A673 (cell line): Measurements from ENCODE around the gene SELENOI. TPM values are rescaled to one million over a fixed set of nuclear protein-coding genes. Genes with fewer than 3 reads are reported as not detected.

Experiments
- Bru-seq: library from RNA; stranded (reverse); fragments of 400-500 nt; gene quantifications from one replicate; lab custom pipeline; 2021; lab: Mats Ljungman, UMichigan
- BruChase-seq, 2 experiments: library from RNA; stranded (reverse); fragments of 400-500 nt; gene quantifications; one replicate each; lab custom pipeline; 2021; lab: Mats Ljungman, UMichigan
- BruUV-seq: library from RNA; stranded (reverse); fragments of 400-500 nt; replicated peaks from 2 replicates; lab custom pipeline; 2021; lab: Mats Ljungman, UMichigan
- CTCF ChIA-PET: fragments of 300-600 bp; sonication (Branson Sonifier 250); formaldehyde crosslinking; loops from one replicate; lab custom pipeline; 2022; ENCODE audit warnings: antibody characterized with exemption; lab: Charles Lee
- POLR2A ChIA-PET: fragments of 300-600 bp; sonication (Branson Sonifier 250); formaldehyde crosslinking; loops from one replicate; lab custom pipeline; 2022; ENCODE audit warnings: antibody characterized with exemption; ENCODE audit not compliant: low non-redundant PET; lab: Charles Lee
- DNase-seq: peaks from one replicate; pipeline ENCODE4 v3.0.0-alpha.2; 2015; ENCODE audit warnings: low spot score
- H3K27ac ChIP-seq: fragments of 200-600 bp; sonication (generic); 2 replicates; pipeline ENCODE4 v1.5.1; 2016; ENCODE audit warnings: mixed run types, low read depth, mild to moderate bottlenecking, mixed read lengths, antibody characterized with exemption, low read length; ENCODE audit not compliant: poor library complexity, severe bottlenecking
- H3K27me3 ChIP-seq: fragments of 200-600 bp; sonication (generic); replicated peaks from 2 replicates; pipeline ENCODE4 v1.6.1; 2017; ENCODE audit warnings: mixed run types, low read depth, mild to moderate bottlenecking, mixed read lengths, antibody characterized with exemption, low read length; ENCODE audit not compliant: insufficient read depth, poor library complexity
- H3K36me3 ChIP-seq: fragments of 200-600 bp; sonication (generic); 2 replicates; pipeline ENCODE4 v1.6.1; 2016; ENCODE audit warnings: mixed run types, mild to moderate bottlenecking, mixed read lengths, antibody characterized with exemption, low read length; ENCODE audit not compliant: insufficient read depth, poor library complexity, severe bottlenecking
- H3K4me1 ChIP-seq: fragments of 200-600 bp; sonication (generic); 2 replicates; pipeline ENCODE4 v1.6.1; 2017; ENCODE audit warnings: mixed run types, mild to moderate bottlenecking, mixed read lengths, antibody characterized with exemption, low read length; ENCODE audit not compliant: insufficient read depth, poor library complexity, severe bottlenecking
- H3K4me3 ChIP-seq: fragments of 200-600 bp; sonication (generic); 2 replicates; pipeline ENCODE4 v1.5.1; 2016; ENCODE audit warnings: low read depth, mixed run types, mild to moderate bottlenecking, mixed read lengths, low read length; ENCODE audit not compliant: poor library complexity, severe bottlenecking
- H3K9me3 ChIP-seq: fragments of 200-600 bp; sonication (generic); 2 replicates; pipeline ENCODE4 v1.6.1; 2016; ENCODE audit warnings: mixed run types, low read depth, mild to moderate bottlenecking, mixed read lengths, antibody characterized with exemption, low read length; ENCODE audit not compliant: poor library complexity, severe bottlenecking
- EZH2 ChIP-seq: fragments of 200-600 bp; sonication (generic); IDR thresholded peaks from 2 replicates; pipeline ENCODE4 v1.6.1; 2017; ENCODE audit warnings: borderline replicate concordance, low read depth, mild to moderate bottlenecking, mixed read lengths, antibody characterized with exemption, low read length; ENCODE audit not compliant: poor library complexity, severe bottlenecking
- intact Hi-C: fragments of 100-400 bp; cut with micrococcal nuclease; formaldehyde crosslinking; loops from one replicate; pipeline ENCODE4 v1.10.0; 2022; ENCODE audit not compliant: unreplicated experiment
- long read RNA-seq: library from polyadenylated mRNA; stranded (forward); transcript quantifications from one replicate; pipeline ENCODE4 v2.0.0, GENCODE V29; 2022
- total RNA-seq: library from RNA; stranded (reverse); gene quantifications from 2 replicates; pipeline ENCODE4 v1.2.3, GENCODE V29; 2021
- TF ChIP-seq, protein P1 (sequence below): fragments of 300-800, 200-600 bp; sonication (generic); conservative IDR thresholded peaks from 2 replicates; pipeline ENCODE4 v1.5.1; 2017; ENCODE audit warnings: low read depth, mild to moderate bottlenecking, antibody characterized with exemption, low read length, moderate library complexity, mixed read lengths

Gene SELENOI, protein sequence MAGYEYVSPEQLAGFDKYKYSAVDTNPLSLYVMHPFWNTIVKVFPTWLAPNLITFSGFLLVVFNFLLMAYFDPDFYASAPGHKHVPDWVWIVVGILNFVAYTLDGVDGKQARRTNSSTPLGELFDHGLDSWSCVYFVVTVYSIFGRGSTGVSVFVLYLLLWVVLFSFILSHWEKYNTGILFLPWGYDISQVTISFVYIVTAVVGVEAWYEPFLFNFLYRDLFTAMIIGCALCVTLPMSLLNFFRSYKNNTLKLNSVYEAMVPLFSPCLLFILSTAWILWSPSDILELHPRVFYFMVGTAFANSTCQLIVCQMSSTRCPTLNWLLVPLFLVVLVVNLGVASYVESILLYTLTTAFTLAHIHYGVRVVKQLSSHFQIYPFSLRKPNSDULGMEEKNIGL
- total RNA-seq = 48.5 and 62.7 TPM in 2 replicates
- Bru-seq, nascent RNA = percentile 91 among the genes with signal in this experiment
- BruChase-seq, experiment 1, labeled RNA remaining after a 2-hour chase = percentile 97 among the genes with signal in this experiment
- percentile 97 among the genes with signal in this experiment for BruChase-seq, experiment 2, labeled RNA remaining after a 6-hour chase
- long read RNA-seq, full-length matches to known transcripts = 8 of 22 reads
- long read RNA-seq, partial matches to known transcripts = 2 of 22 reads
- long read RNA-seq, other reads (novel, unspliced or antisense) = 12 of 22 reads

DNA sequence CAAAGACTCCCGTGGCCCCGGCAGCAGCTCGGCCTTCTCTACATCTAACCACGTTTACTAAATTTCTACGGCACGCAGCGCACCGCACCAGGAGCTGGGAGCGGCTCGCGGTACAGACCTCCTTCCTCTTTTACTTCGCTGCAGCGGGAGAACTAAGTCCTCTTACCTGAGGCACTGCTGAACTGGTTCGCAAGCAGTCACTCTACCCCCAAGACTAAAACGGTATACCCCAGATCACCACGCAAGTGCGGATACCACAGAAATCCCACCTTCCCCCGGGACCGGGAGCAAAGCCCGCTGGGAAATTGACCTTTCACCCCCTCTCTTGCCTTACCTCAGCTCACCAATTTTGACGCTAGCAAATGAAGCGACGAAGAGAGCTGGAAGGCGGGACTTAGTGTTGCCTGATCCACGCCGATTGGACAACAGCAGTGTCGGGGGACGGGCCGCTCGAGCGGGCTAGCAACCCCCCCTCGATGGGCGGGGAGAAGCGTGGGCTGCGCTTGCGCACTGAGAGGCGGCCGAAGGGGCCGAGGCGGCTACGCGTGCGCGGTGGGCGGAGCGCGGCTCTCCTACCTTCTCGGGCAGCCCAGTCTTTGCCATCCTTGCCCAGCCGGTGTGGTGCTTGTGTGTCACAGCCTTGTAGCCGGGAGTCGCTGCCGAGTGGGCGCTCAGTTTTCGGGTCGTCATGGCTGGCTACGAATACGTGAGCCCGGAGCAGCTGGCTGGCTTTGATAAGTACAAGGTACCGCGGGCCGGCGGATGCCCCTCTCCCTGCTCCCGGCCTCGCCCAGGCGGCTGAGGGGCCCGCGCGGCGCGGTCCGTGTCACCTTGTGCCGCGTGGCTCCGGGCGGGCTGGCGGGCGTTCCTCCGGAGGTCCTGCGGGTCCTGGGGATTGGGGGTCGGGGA lies at the start of gene SELENOI:
TSS of gene SELENOI (plus strand) at position 599 of the 909 bp plus-strand sequence. CDS start at position 689, 90 bp downstream.
- ChIA-PET POLR2A (interaction anchor here (0.6 kb wide), 1 partner anchor 706 kb away, joined by 8 read pairs; no protein-coding TSS in a partner anchor), CTCF (no interaction called here)
- BruUV-seq = no TSS peak
- intact Hi-C loops = no loop called here
- Histone ChIP-seq H3K9me3 (no peaks in the 10 kb centered on the region), H3K4me3 (peak within 1 kb of the TSS; percentile 78), H3K27me3 (no peaks in the 10 kb centered on the region), H3K4me1 (peaks cover 33% of the 10 kb centered on the region), H3K27ac (peak within 1 kb of the TSS; percentile 84), H3K36me3 (no peaks in the 10 kb centered on the region)
- DNase-seq = peak; percentile 99
- no peak for TF ChIP-seq EZH2
- TF ChIP-seq, protein P1, sequence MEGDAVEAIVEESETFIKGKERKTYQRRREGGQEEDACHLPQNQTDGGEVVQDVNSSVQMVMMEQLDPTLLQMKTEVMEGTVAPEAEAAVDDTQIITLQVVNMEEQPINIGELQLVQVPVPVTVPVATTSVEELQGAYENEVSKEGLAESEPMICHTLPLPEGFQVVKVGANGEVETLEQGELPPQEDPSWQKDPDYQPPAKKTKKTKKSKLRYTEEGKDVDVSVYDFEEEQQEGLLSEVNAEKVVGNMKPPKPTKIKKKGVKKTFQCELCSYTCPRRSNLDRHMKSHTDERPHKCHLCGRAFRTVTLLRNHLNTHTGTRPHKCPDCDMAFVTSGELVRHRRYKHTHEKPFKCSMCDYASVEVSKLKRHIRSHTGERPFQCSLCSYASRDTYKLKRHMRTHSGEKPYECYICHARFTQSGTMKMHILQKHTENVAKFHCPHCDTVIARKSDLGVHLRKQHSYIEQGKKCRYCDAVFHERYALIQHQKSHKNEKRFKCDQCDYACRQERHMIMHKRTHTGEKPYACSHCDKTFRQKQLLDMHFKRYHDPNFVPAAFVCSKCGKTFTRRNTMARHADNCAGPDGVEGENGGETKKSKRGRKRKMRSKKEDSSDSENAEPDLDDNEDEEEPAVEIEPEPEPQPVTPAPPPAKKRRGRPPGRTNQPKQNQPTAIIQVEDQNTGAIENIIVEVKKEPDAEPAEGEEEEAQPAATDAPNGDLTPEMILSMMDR = no peak

DNA sequence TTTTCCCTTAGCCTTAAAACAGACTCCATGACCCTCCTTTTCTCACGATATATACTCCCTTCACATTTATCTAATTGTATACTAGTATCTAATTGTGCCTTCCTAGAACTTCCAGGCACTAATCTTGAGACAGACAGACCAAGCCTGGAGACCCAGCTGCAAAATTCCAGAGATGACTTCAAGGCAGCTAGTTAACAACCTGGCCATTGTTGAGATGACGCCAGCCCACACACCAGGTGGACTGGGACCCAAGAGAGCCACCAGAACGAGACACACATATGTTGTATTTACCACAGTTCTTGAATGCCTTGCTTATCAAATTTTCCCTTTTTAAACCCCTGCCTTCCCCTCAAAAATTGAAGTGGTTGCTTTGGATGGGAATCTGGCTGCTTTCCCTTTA lies 48.9 kb upstream of the SELENOI start:
- no peaks in the 10 kb centered on the region for H3K9me3 ChIP-seq
- no peak overlapping the region for H3K27ac ChIP-seq
- DNase-seq = no peak
- no peaks in the 10 kb centered on the region for H3K27me3 ChIP-seq
- no peaks in the 10 kb centered on the region for H3K36me3 ChIP-seq
- BruUV-seq = no TSS peak
- TF ChIP-seq, protein P1 = no peak
- TF ChIP-seq EZH2 = no peak
- POLR2A ChIA-PET = interaction anchor here (0.6 to 0.7 kb wide), 2 partner anchors 22 to 347 kb away, joined by 3 read pairs; no protein-coding TSS in a partner anchor
- intact Hi-C loops = no loop called here
- H3K4me3 ChIP-seq = no peak overlapping the region
- H3K4me1 ChIP-seq = peaks cover 9% of the 10 kb centered on the region
- CTCF ChIA-PET = no interaction called here

DNA sequence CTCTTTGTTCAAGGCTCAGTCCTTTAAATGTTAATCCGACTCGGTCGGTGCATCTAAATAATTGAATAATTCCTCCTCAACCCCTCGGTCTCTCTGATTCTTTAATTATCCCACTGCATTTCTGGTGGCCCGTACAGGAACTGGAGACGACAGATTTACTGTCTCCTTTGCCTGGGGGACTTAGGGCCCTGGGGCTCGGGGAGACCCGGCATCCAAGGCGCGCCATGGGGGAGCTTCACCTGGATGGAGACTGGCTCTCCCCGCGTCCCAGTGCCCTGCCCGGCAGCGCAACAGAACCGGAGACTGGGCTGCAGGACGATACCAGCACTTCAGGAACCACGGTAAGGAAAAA lies 47.7 kb upstream of the SELENOI start:
- ChIA-PET CTCF (no interaction called here), POLR2A (no interaction called here)
- H3K9me3 ChIP-seq = no peaks in the 10 kb centered on the region
- peaks cover 9% of the 10 kb centered on the region for H3K4me1 ChIP-seq
- no peaks in the 10 kb centered on the region for H3K27me3 ChIP-seq
- TF ChIP-seq, protein P1 = no peak
- TF ChIP-seq EZH2 = no peak
- DNase-seq = no peak
- no peaks in the 10 kb centered on the region for H3K36me3 ChIP-seq
- BruUV-seq = no TSS peak
- no peak overlapping the region for H3K4me3 ChIP-seq
- intact Hi-C loops = no loop called here
- H3K27ac ChIP-seq = no peak overlapping the region
